RKO (cell line): ENCODE data around the gene CTAG1B.
"Not testable (repeated sequence)": the region's sequence is repeated elsewhere in the genome, so short reads cannot be mapped to it uniquely, and the experiment has no call there.

Source experiments
- DNase-seq: peaks from one replicate; pipeline ENCODE4 v3.0.0-alpha.2; 2016; ENCODE audit warnings: low spot score

Gene CTAG1B

DNA sequence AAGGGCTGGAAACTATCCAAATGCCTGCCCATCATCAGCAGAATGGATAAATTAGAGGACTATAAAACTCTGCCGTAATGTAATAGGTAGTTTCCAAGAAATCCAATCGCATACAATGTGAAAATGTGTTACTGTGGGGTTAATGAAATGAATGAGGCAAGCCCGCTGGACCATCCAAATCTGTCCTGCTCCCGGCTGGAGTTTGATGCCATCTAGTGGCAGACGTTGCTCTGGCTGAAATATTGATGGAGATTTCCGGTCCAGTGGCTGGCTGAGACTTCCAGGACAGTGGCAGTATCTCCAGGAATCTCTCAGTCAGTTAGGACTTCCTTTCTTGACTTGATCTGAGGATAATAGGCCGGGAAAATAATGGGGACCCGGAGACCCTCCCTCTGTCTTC is 36.1 kb downstream of the CTAG1B start:
- DNase-seq = not testable (repeated sequence)

DNA sequence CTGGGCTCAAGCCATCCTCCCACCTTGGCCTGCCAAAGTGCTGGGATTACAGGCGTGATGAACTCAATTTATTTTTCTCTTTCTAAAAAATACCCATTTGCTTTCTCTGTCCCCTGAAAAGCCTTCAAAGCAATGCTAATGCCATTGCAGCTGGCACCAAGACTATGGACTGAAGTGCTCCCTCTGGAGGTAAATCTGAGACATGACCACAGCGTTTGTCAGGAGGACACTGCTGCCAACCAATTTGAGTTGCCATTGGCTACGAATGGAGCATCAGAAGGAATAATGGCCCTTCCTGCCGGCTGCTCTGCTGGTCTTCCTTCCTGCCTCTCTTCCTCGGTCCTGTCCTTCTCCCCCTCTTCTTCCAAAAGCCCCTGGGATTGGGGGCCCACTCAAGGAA is 44.0 kb downstream of the CTAG1B start:
- not testable (repeated sequence) for DNase-seq

DNA sequence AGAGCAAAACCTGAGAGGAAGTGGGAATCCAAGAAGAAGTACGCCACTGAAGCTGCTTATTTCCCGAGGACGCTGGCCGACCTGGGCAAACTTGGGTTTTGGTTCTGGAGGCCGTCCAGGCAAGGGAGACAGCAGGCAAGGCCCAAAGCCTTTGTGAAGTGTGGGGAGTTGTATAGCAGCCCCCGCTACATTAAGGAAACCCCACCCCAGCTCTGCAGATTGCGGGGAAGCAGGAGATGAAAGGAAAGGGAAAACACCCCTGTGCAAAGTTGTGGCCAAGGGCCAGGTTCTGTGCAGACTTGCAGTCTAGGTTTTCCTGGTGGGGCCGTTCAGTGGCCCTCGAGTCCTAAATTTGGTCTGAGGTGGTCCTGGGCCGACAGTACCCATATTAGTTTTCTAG is 46.0 kb downstream of the CTAG1B start:
- not testable (repeated sequence) for DNase-seq

DNA sequence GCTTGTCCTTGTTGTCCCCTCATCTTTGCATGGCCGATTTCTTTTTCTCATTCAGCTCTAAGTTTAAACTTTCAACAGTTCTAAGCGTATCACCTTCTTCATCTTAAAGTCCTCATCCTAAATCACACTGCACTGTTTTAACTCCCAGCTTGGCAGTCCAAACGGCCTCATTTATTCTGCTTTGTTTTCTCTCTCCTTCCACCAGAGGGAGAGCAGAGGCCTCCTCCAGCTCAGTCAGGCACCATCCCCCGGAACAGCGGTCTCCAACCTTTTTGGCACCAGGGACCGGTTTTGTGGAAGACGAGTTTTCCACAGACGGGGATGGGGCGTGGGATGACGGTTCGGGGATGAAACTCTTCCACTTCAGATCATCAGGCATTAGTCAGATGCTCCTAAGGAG is 48.7 kb downstream of the CTAG1B start:
- DNase-seq = not testable (repeated sequence)
